ENCODE data around the gene DHRS3.

- no peak for TF ChIP-seq CTCF (IDR thresholded peaks at IDR 0.05 in 8 of 11, conservative IDR thresholded peaks at IDR 0.05 in 3 of 11)
- no peak for TF ChIP-seq POLR2A (IDR thresholded peaks at IDR 0.05)
Measured at GRCh38 chr1:12525311-12526181, 92.5 kb downstream of the DHRS3 start.

Measured in spleen (tissue), 7 donors.